Immature natural killer cell (primary cell): ENCODE measurements around the gene HPSE2. TPM values are rescaled to one million over a fixed set of nuclear protein-coding genes. Genes with fewer than 3 reads are reported as not detected.

Experiments used
- DNase-seq, 3 donors: peaks; one replicate each; pipeline ENCODE4 v3.0.0; 2022; ENCODE audit warnings: mixed read lengths in 1 of 3
- H3K27ac Mint-ChIP-seq, 6 donors: one replicate each; pipeline ENCODE4 v1.8.0; 2020; ENCODE audit warnings: mixed read lengths in 6 of 6, mild to moderate bottlenecking in 5 of 6, inconsistent platforms in 4 of 6, moderate library complexity in 3 of 6
- H3K27me3 Mint-ChIP-seq, 3 donors: one replicate each; pipeline ENCODE4 v1.8.0; 2020 to 2021; ENCODE audit warnings: low read depth in 3 of 3, mild to moderate bottlenecking in 3 of 3, mixed read lengths in 3 of 3, moderate library complexity in 3 of 3, inconsistent platforms in 1 of 3
- H3K36me3 Mint-ChIP-seq, 3 donors: one replicate each; pipeline ENCODE4 v1.8.0; 2020; ENCODE audit warnings: mixed read lengths in 3 of 3, inconsistent platforms in 2 of 3, mild to moderate bottlenecking in 2 of 3
- H3K4me1 Mint-ChIP-seq, 2 donors: one replicate each; pipeline ENCODE4 v1.8.0; 2020; ENCODE audit warnings: inconsistent platforms in 2 of 2, mild to moderate bottlenecking in 2 of 2, mixed read lengths in 2 of 2, moderate library complexity in 1 of 2
- H3K4me3 Mint-ChIP-seq, 5 donors: one replicate each; pipeline ENCODE4 v1.8.0; 2020; ENCODE audit warnings: mild to moderate bottlenecking in 5 of 5, mixed read lengths in 5 of 5, inconsistent platforms in 3 of 5, moderate library complexity in 3 of 5
- H3K9me3 Mint-ChIP-seq, 6 donors: one replicate each; pipeline ENCODE4 v1.8.0; 2020; ENCODE audit warnings: mild to moderate bottlenecking in 6 of 6, mixed read lengths in 6 of 6, inconsistent platforms in 4 of 6, moderate library complexity in 3 of 6
- polyA plus RNA-seq, 3 donors: library from polyadenylated mRNA; unstranded; fragments of 300-500 nt; fragmentation: Illumina TruSeq; gene quantifications; one replicate each; pipeline ENCODE4 v1.2.3, GENCODE V29; 2021

HPSE2 gene
- polyA plus RNA-seq, 3 donors from 2014 or later: not detected

- H3K27ac Mint-ChIP-seq: no peak overlapping the region
- H3K36me3 Mint-ChIP-seq: no peaks in the 10 kb centered on the region
- no peak overlapping the region for H3K4me3 Mint-ChIP-seq
- H3K9me3 Mint-ChIP-seq: peaks cover 2 to 26% (median 6%) of the 10 kb centered on the region in 6 donors
- H3K27me3 Mint-ChIP-seq: peaks cover 0 to 2% (median 1%) of the 10 kb centered on the region in 3 donors
- no peak for DNase-seq
- H3K4me1 Mint-ChIP-seq: no peaks in the 10 kb centered on the region
Observed at GRCh38 chr10:99123336-99123735, 112.3 kb downstream of the HPSE2 start.

GRCh38 chr10:99119258-99119748 lies 116.3 kb downstream of the HPSE2 start:
- peaks cover 0 to 3% (median 0%) of the 10 kb centered on the region in 3 donors for H3K36me3 Mint-ChIP-seq
- H3K4me1 Mint-ChIP-seq: no peaks in the 10 kb centered on the region
- H3K27ac Mint-ChIP-seq: no peak overlapping the region
- H3K4me3 Mint-ChIP-seq: no peak overlapping the region
- peaks cover 0 to 15% (median 5%) of the 10 kb centered on the region in 6 donors for H3K9me3 Mint-ChIP-seq
- H3K27me3 Mint-ChIP-seq: peaks cover 0 to 3% (median 1%) of the 10 kb centered on the region in 3 donors
- no peak for DNase-seq

GRCh38 chr10:99115703-99116102 lies 119.9 kb downstream of the HPSE2 start:
- no peaks in the 10 kb centered on the region for H3K4me1 Mint-ChIP-seq

GRCh38 chr10:99085358-99085757 lies 150.3 kb downstream of the HPSE2 start:
- no peak overlapping the region for H3K27ac Mint-ChIP-seq
- peaks cover 0 to 13% (median 5%) of the 10 kb centered on the region in 6 donors for H3K9me3 Mint-ChIP-seq

More at GRCh38 chr10:99115703-99116102, 119.9 kb downstream of the HPSE2 start:
- Mint-ChIP-seq H3K4me3 (no peak overlapping the region), H3K36me3 (peaks cover 0 to 3% (median 0%) of the 10 kb centered on the region in 3 donors), H3K27me3 (peaks cover 0 to 4% (median 1%) of the 10 kb centered on the region in 3 donors), H3K27ac (no peak overlapping the region), H3K9me3 (peaks cover 0 to 15% (median 5%) of the 10 kb centered on the region in 6 donors)
- no peak for DNase-seq

GRCh38 chr10:99084161-99084560 lies 151.5 kb downstream of the HPSE2 start:
- no peak overlapping the region for H3K27ac Mint-ChIP-seq
- peaks cover 0 to 1% (median 0%) of the 10 kb centered on the region in 3 donors for H3K27me3 Mint-ChIP-seq
- DNase-seq: no peak
- H3K4me1 Mint-ChIP-seq: no peaks in the 10 kb centered on the region
- H3K9me3 Mint-ChIP-seq: peaks cover 0 to 13% (median 5%) of the 10 kb centered on the region in 6 donors
- no peak overlapping the region for H3K4me3 Mint-ChIP-seq
- no peaks in the 10 kb centered on the region for H3K36me3 Mint-ChIP-seq

More at GRCh38 chr10:99085358-99085757, 150.3 kb downstream of the HPSE2 start:
- no peaks in the 10 kb centered on the region for H3K4me1 Mint-ChIP-seq
- H3K27me3 Mint-ChIP-seq: peaks cover 0 to 1% (median 1%) of the 10 kb centered on the region in 3 donors
- no peak for DNase-seq
- H3K36me3 Mint-ChIP-seq: no peaks in the 10 kb centered on the region
- no peak overlapping the region for H3K4me3 Mint-ChIP-seq

- no peaks in the 10 kb centered on the region for H3K4me1 Mint-ChIP-seq
- H3K9me3 Mint-ChIP-seq: peaks cover 0 to 7% (median 6%) of the 10 kb centered on the region in 6 donors
- H3K27ac Mint-ChIP-seq: no peak overlapping the region
- no peaks in the 10 kb centered on the region for H3K36me3 Mint-ChIP-seq
- no peak for DNase-seq
- no peak overlapping the region for H3K4me3 Mint-ChIP-seq
- peaks cover 0 to 1% (median 0%) of the 10 kb centered on the region in 3 donors for H3K27me3 Mint-ChIP-seq
Observed at GRCh38 chr10:99080275-99080945, 155.2 kb downstream of the HPSE2 start.

GRCh38 chr10:99062591-99062990 lies 173.1 kb downstream of the HPSE2 start:
- no peak for DNase-seq
- H3K36me3 Mint-ChIP-seq: no peaks in the 10 kb centered on the region
- no peaks in the 10 kb centered on the region for H3K4me1 Mint-ChIP-seq
- no peak overlapping the region for H3K27ac Mint-ChIP-seq
- H3K9me3 Mint-ChIP-seq: peaks cover 0 to 8% (median 2%) of the 10 kb centered on the region in 6 donors
- H3K27me3 Mint-ChIP-seq: peaks cover 0 to 2% (median 0%) of the 10 kb centered on the region in 3 donors
- H3K4me3 Mint-ChIP-seq: no peak overlapping the region

GRCh38 chr10:99058762-99059161 lies 176.9 kb downstream of the HPSE2 start:
- Mint-ChIP-seq H3K27ac (no peak overlapping the region), H3K4me1 (no peaks in the 10 kb centered on the region), H3K4me3 (no peak overlapping the region), H3K27me3 (peaks cover 0 to 2% (median 0%) of the 10 kb centered on the region in 3 donors), H3K36me3 (no peaks in the 10 kb centered on the region), H3K9me3 (peaks cover 0 to 2% (median 0%) of the 10 kb centered on the region in 6 donors)
- DNase-seq: no peak

GRCh38 chr10:99057936-99058690 lies 177.5 kb downstream of the HPSE2 start:
- no peak for DNase-seq
- no peak overlapping the region for H3K4me3 Mint-ChIP-seq
- no peaks in the 10 kb centered on the region for H3K4me1 Mint-ChIP-seq
- H3K27me3 Mint-ChIP-seq: peaks cover 0 to 2% (median 0%) of the 10 kb centered on the region in 3 donors
- H3K9me3 Mint-ChIP-seq: peaks cover 0 to 3% (median 0%) of the 10 kb centered on the region in 6 donors
- no peaks in the 10 kb centered on the region for H3K36me3 Mint-ChIP-seq
- H3K27ac Mint-ChIP-seq: no peak overlapping the region

GRCh38 chr10:99045671-99046070 lies 190.0 kb downstream of the HPSE2 start:
- Mint-ChIP-seq H3K27me3 (peaks cover 0 to 1% (median 0%) of the 10 kb centered on the region in 3 donors), H3K36me3 (no peaks in the 10 kb centered on the region), H3K9me3 (peaks cover 0 to 19% (median 12%) of the 10 kb centered on the region in 6 donors), H3K27ac (no peak overlapping the region), H3K4me1 (no peaks in the 10 kb centered on the region), H3K4me3 (no peak overlapping the region)
- DNase-seq: no peak

GRCh38 chr10:99042051-99042771 lies 193.4 kb downstream of the HPSE2 start:
- Mint-ChIP-seq H3K9me3 (peaks cover 0 to 19% (median 11%) of the 10 kb centered on the region in 6 donors), H3K27ac (no peak overlapping the region), H3K4me3 (no peak overlapping the region), H3K4me1 (no peaks in the 10 kb centered on the region), H3K27me3 (peaks cover 0 to 1% (median 0%) of the 10 kb centered on the region in 3 donors), H3K36me3 (no peaks in the 10 kb centered on the region)
- no peak for DNase-seq

GRCh38 chr10:99041468-99041867 lies 194.2 kb downstream of the HPSE2 start:
- Mint-ChIP-seq H3K4me3 (no peak overlapping the region), H3K36me3 (no peaks in the 10 kb centered on the region), H3K27ac (no peak overlapping the region), H3K4me1 (no peaks in the 10 kb centered on the region), H3K27me3 (peaks cover 0 to 1% (median 0%) of the 10 kb centered on the region in 3 donors), H3K9me3 (peaks cover 0 to 19% (median 10%) of the 10 kb centered on the region in 6 donors)
- no peak for DNase-seq

GRCh38 chr10:99013885-99014284 lies 221.8 kb downstream of the HPSE2 start:
- Mint-ChIP-seq H3K4me1 (no peaks in the 10 kb centered on the region), H3K27me3 (peaks cover 0 to 2% (median 0%) of the 10 kb centered on the region in 3 donors), H3K9me3 (peaks cover 0 to 4% (median 0%) of the 10 kb centered on the region in 6 donors), H3K36me3 (no peaks in the 10 kb centered on the region), H3K4me3 (no peak overlapping the region), H3K27ac (no peak overlapping the region)
- DNase-seq: no peak
